T-helper 1 cell treated with Interleukin-12 subunit alpha and Interleukin-12 subunit beta and Interleukin-4 antibody, amounts not matched to agents 30 ng/mL and 1 ng/mL, for 36 hours (primary cell): ENCODE measurements around the gene S100A8. TPM values are rescaled to one million over a fixed set of nuclear protein-coding genes. Genes with fewer than 3 reads are reported as not detected.
"Not testable (repeated sequence)": the region's sequence is repeated elsewhere in the genome, so short reads cannot be mapped to it uniquely, and the experiment has no call there.

Experiments
- intact Hi-C: fragments of 100-400 bp; cut with micrococcal nuclease; formaldehyde crosslinking; loops from one replicate; pipeline ENCODE4 v1.15.1; 2024
- total RNA-seq: library from RNA; stranded (reverse); gene quantifications from 2 replicates; pipeline ENCODE4 v1.2.3, GENCODE V29; 2022

Gene S100A8
- total RNA-seq, 1 donor from 2014 or later, result not detected

DNA sequence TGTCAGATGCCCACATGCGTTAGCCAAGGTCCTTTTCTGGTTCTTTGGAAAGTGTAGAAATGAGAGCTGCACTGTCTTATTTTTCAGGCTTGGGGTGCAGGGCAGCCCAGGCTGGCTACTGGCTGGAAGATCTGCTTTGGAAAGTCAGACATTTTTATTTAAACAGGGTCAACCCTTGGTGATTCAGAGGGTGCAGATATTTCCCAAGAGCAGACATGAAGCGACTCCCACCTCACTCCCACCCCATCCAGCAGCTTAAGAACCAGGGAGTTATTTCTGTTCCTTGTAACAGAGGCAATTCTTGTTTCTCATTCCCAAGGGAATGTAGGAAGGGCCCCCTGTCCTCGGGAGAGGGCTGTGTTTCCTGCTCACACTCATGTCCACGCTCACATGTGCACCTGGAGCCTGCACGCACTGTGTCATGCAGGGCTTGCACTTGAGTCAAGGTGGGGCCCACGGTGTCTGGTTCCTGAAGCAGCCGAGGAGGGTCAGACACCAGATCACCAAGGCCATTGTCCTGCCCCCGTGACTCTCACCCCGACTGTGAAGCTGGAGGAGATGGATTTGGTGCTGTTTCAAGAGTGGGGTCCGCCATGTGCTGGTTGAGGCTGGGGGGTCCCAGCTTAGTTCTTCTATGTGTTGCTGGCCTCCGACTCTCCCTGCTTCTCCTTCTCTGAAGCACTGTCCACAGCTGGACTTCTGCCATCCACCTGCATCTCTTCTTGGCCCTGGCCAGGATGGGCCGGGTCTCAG, 26.4 kb upstream of the S100A8 start:
- intact Hi-C loops, result no loop called here

DNA sequence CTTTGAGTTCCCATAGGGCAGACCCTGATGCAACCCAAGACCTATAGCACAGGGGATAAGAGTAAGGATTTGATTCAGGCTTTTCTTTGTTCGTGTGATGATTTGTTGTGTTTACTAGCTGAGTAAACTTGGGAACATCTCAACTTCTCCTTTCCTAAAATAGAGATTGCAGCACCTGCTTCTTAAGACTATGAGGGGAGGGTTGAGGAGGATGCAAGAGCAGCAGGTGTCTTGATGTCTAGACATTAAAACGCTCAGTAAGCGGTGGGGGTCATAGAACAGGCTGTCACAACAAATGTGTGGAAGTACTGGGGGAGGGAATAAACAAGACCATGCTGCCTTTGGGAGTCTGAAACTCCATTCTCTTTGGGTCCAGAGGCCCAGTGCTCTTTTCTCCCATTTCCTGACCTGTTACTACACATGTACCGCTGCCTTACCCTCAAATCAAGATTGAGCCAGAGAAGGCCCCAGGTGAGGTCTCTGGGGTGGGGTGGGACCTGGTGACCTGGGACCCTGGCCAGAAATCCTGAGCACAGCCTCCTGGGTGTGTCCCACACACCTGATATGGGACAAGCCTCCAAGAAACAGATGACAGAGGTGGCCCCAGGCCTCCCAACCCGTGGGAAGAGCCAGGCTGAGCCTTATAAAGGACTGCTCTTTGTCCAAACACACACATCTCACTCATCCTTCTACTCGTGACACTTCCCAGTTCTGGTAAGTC, 25.1 kb upstream of the S100A8 start, which contains the start of gene S100A7A:
Gene S100A7A (plus strand): TSS at position 671 of the 721 bp plus-strand sequence. CDS start 1,563 bp downstream, outside the sequence.
- intact Hi-C loops, result no loop called here

DNA sequence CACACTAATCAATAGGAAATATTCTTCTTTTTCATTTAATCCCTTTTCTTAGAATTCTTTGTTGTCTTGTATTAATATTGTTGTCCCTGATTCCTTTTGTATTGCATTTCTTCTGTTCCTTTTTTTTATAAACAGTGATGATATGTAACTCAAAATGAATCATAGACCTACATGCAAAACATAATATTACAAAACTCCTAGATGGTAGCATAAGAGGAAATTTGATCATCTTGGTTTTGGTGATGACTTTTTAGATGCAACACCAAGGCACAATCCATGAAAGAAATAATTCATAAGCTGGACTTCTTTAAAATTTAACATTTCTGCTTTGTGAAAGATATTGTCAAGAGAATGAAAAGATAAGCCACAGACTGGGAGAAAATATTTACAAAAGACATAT, 23.1 kb upstream of the S100A8 start:
- intact Hi-C loops, result not testable (repeated sequence)

DNA sequence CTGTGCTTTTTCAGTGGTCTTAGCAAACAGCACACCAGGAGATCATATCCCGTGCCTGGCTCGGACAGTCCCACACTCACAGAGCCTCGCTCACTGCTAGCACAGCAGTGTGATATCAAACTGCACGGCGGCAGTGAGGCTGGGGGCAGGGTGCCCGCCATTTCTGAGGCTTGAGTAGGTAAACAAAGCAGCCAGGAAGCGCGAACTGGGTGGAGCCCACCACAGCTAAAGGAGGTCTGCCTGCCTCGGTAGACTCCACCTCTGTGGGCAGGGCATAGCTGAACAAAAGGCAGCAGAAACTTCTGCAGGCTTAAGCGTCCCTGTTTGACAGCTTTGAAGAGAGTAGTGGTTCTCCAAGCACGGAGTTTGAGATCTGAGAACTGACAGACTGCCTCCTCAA, 16.4 kb upstream of the S100A8 start:
- intact Hi-C loops, result not testable (repeated sequence)

DNA sequence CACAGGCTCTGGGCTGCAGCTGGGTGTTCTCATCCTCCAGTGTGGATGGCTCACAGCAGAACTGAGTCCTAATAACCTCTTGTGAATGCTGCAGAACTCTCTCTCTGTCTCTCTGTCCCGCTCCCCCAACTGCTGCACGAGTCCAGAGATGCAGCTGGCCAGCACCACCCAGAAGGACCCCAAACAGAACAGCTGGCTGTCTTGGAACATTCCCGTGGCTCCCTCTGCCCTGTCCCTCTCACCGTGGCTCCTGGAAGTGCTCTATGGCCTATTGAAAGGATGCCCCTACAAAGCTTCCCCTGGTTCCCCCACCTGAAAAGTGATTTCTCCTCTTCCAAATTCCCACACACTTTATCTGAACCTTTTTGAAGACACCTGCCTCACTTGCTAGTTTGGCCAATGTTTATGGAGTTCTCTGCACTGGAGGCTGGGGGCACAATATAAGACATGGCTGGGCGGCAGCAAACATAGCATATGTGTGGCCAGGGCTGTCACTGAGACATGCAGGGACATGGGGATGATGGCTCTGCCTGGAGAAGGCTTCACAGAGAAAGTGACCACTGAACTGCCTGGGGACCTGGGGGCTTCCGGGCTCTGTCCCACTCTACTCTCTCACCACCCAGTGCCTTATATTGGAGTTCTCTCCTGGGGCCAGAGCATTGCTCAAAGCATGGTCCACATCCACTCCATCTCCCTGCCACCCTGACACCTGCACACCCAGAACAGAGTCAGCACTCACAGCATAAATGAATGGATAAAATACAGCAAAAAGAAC, 15.1 kb upstream of the S100A8 start:
- intact Hi-C loops, result not testable (repeated sequence)

DNA sequence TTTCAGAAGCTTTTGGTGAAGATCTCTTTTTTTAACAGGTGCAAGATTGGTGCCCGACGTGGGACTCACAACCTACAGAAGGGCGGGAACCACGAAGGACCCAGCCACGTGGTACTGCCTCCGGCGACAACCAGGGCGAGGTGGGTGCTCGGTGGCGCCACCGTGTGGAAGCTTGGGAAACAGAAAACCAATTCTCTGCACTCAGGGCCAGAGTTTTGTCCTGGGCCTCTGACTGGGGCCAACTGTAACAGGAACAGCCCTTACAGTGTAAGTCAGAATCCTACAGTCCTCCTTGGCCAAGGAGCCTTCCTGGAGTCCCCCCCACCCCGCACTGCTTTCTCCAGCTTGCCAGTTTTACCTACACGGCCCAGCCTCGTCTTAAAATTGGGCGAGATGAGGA, 13.9 kb upstream of the S100A8 start:
- intact Hi-C loops, result loop anchor here (1.0 kb wide), 1 partner anchor 52 kb away; no protein-coding TSS in a partner anchor

DNA sequence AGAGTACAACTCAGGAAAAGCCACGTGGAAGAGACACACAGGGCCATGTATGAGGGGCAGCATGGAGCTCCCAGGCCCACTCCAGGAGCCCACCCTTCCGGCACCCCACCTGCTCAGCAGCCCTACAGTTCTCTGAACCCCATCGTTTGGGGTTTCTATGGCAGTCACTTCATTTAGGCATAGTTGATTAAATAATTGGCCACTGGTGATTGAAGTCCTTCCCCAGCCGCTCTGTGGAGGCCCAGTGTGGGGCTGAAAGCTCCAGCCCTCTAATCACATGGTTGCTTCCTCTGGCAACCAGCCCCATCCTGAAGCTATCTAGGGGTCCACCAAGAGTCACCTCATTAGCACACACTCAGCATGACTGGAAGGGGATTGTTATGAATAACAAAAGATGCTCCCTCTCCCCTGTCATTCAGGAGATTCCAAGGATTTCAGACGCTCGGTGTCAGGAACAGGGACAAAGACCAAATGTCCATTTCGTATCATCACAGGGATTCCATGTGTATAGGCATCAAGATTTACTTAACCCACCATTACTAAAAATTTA, 13.3 kb upstream of the S100A8 start:
- intact Hi-C loops, result loop anchor here (1.0 kb wide), 1 partner anchor 52 kb away; no protein-coding TSS in a partner anchor

DNA sequence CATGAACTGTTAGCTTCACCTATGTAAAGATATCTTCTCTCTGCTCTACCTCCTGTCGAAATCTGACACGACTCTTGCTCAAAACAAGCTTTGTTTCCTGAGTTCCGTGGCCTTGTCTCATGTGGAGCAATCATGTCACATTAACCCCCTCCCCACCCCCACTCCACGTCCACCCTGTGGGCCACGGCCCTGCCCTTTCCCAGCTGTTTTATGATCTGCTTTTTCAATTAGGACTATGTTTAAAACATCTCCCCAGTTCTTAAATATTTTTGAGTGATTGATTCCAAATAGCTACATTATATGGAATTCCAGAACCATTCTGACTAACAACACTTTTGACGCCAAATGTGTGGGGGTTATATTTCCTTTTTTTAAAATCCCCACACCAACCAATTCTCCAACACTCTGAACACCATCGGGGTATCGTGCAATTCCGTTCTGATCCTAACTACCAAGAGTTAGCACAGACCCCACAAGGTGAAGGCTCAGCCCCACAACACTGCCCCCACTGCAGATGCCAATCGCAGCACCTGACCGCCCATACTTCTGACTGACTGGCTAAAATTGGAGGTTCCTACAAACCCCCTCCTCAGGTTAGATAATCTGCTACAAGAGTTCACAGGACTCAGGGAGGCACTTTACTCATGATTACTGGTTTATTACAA, 12.7 kb upstream of the S100A8 start:
- intact Hi-C loops, result loop anchor here (1.0 kb wide), 1 partner anchor 51 kb away; no protein-coding TSS in a partner anchor

DNA sequence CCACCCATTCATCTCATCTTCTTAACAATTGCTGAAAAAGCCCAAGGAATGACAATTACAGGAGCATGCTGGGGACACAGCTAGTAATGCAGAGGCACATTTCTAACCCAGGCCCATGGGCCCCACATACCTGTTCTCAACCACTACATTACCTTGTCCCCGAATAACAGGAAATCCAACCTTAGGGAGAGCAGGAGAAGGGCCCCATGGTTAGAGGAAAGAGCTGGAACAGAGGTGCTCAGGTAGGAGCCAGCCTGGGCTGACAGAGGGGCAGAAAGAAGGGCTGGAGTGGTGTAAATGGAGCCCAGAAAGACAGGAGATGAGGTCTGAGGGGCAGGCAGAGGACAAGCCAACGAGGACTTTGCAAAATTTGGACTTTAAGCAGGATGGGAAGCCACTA, 11.4 kb upstream of the S100A8 start:
- intact Hi-C loops, result no loop called here

DNA sequence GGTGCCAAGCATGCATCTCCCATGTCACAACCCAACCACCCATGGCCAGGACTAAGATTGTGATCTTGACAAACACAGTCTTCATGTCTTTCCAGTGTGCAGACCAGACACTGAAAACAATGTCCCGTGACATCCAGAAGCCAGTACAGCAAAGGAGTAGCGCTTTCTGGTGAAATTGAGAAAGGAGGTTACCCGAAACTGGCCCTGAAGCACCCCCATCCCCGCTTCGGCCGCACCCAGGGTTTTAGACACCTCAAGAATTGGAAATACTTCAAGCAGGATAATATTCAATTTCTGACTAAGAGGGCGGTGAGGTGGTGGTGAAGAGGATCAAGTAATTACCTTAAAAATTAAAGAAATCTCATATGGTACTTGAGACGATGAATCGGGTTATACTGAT, 10.6 kb upstream of the S100A8 start:
- intact Hi-C loops, result no loop called here

DNA sequence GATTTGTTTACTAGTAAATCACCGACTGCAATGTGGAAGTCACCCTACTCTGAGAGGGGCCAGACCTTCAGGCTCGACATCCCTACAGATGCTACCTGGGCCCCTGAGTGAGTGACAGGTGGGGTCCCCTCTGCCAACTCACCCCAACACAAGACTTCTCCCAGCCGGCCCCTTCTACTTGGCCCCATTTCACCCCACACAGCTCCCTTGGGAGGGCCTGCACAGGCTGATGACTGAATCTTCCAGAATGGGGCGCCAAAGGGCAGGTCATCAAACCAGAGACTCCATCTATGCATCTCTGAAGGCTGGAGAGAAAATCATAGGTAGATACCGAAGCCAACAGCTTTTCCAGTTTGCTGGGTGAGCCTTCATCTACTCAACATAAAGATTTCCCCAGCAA, 9.4 kb upstream of the S100A8 start:
- intact Hi-C loops, result no loop called here

DNA sequence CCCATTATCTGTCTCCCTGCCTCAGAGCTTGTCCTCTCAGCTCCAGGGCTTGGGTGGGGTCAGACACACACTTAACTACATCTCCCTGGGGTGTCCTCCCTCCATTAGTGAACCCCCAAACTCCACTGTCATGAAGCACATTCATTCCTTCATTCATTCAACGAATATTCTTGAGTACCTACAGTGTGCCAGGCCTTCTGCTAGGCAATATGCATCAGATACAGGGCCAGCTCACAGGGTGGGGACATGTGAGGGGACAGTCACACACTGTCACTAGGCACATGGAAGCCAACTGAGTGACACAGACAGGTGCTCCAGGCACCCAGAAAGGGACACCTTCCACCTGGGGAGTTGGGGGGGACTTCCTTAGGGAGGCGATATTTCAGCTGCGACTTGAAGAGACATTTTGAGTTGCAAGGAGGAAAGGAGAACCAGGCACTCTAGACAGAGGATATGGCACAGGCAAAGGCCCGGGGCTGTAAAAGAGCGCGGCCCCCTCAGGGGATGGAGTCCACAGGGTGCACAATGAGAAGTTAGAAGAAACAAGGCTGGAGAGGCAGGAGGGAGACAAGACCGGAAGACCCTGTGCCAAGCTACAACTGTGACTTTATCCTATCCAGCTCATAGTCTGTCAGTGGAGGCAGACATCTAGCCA, 8.7 kb upstream of the S100A8 start:
- intact Hi-C loops, result no loop called here

DNA sequence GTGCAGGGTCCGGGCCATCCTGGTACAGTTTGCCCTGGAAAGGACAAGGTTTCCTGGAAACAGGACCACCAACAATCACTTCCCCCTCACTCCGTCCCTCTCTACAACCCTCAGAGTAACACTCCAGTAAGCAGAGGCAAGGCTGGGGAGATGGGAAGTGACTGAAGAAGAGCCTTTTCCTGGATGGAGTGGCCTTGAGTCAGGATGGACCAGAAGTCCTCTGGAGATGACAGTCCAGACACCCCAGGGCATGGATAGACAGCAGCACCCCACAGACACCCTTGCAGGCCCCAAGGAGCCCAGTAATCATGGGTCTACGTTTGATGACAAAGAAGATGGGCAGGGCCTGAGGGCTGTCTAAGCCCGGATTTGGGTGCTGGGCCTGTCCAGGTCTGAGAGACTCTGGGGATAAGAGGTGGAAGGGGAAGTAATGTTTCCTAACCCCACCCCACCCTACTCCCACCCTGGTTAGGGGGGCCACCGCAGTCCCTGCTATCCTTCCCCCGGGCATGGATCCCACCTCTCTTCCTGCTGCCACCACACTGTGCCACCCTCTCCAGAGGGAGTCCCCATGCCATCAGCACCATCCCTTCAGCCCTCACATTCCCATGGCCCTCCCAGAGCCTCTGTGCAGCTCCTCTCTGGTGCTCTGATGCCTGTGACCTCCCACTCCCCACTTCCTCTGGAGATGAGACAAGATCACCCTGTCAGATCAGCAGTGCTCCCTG, 7.2 kb upstream of the S100A8 start:
- intact Hi-C loops, result no loop called here

DNA sequence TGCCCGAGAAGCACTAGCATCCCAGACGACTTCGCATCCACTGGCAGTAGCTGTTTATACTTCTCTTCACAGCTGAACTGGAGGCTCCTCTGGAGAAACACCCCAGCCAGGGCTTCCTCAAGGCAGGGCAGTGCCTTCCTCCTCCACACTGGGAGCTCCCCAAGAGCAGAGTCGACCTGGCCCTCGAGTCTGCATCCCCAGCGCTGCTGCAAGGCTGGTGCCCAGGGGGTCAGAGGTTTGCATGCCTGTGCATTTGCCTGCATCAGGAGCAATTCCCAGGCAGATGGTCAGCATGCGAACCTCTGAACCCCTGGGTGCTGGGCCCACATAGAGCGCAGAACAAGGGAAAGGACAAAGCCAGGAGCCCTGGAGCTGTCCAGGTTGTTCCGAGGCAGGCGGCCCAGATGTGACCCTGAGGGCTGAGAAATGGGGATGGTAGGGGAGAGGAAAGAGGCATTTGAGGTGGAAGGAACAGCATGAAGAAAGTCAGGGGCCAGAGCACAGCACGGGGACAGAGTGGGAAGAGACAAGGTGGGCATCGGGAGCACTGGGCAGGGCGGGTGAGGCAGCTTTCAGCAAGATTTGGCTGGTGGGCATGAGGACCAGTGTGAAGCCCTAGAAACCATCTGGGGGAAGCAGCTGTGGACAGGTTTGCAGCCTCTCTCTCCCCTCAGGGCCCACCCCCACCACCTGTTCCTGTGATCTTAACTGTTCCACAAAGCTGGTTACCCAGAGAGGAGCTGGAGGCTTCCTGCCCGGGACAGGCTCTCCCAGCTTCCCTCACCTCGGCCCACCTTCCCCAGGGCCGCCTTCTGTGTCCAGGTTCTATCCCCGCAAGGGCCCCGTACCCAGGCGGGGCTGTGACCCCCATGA, 6.4 kb upstream of the S100A8 start:
- intact Hi-C loops, result no loop called here

DNA sequence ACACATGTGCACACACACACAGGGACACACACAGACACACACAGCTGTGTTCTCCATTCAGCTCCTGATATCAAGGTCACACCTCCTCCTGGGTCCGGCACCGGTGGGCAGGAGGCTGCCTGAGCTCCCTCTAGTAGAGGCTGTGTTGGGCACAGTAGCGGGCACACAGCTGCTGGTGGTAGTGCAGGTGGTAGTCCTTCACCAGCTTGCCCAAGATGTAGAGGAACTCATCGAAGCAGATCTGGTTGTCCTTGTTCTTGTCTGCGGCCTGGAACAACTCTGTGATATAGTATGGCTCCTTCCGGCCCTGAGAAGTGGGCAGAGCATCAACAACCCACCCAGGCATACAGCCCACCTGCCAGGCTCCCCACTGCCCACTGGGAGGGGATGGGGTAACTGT, 5.6 kb upstream of the S100A8 start:
- intact Hi-C loops, result no loop called here

DNA sequence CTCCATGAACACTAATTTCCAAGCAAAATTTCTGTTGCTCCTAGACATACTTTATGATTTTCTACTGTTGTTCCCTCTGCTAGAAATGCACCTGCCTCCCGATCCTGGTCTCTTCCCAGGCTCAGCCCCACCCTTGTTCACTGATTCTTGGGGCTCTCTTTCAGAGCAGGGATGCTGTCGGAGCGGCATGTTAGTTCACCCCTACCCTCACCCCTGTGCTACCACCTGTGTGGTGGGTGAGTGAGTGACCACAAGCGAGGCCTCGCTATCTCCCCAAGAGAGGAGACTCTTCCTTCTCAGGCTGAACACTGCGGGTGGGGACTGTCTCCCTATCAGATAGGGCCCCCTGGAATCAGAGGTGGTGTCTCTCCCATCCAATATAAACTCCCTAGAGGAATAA, 4.9 kb upstream of the S100A8 start:
- intact Hi-C loops, result no loop called here

DNA sequence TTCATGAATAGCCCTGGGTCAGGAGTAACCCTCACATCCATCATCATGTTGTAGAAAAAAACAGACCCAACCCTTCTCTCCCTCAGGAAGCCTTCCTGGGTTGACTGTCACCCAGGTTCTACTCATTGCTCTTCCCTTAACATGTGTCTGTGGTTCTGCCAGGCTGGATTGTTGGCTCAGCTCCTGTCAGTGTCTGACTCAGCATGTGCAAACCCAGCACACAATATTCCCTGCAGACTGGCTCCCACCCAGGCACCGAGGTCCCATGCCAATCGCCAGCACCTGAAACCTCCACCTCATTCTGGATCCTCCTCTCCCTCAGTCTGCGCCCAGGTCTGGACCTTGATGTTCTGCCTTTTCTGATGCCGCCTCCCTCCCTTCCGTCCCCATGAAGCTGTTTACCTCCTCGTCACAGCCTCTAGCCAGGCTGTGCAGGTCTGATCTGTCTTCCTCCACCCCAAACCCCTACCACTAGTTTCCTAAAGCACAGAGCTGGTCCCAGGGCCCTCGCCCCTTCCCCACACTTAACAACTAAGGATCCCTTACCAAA, 4.3 kb upstream of the S100A8 start:
- intact Hi-C loops, result no loop called here

DNA sequence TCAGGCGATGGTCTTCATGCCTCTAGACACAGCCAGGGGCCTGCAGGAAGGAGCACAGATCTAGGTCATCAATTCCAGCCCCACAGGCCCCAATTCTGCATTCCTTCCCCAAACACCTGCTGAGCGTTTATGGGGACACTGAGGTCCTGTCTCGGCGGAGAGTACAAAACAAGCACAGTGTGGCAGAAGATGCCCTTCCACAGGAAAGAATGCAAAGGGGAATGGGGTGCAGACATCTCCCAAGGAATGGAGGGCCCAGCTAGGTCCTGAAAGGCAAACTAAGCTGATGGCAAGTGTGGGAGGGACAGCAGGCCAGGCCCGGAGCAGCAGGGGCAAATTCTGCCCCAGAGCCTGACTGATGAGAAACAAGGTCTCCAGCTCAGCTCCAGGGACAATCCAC, 3.5 kb upstream of the S100A8 start:
- intact Hi-C loops, result no loop called here

DNA sequence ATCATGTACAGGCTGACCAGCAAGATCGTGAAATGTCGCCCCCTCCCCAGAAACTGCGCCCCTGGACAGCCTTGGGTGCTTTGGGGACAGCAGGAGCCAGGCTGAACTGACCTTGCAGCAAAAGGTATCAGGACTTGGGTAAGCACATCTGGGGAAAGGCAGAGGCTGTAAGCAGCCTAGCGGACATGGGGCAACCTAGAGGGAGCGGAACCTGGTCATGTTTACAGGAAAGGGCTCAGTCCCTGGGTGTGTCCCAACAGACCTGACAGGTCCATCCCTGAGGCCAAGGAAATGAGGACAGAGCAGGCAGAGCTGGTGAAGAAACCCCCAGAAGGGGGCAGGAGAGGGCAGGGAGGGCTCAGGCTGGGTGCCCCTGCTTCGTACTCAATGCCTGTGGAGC, 3.1 kb upstream of the S100A8 start:
- intact Hi-C loops, result no loop called here
